Embryonic facial prominence (tissue), 1 donor: Measurements from ENCODE around the gene POLA1.

Experiments
- DNase-seq: peaks from one replicate; pipeline ENCODE4 v3.0.0-alpha.2; 2016; ENCODE audit errors: extremely low spot score

The POLA1 gene

DNA sequence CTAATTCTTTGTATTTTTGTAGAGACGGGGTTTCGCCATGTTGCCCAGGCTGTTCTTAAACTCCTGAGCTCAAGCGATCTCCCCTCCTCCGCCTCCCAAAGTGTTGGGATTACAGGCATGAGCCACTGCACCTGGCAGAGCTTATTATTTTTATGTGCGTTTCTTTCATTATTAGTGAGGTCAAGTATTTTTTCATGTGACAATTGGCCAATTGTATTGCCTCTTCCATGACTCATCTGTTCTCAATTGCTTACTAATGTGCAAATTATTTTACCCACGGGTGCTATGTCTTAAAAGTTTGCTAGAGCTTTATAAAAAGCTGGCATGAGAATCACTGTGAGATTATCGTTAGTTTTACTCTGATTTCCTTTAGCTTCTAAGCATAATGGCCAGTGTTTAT, 335.0 kb downstream of the POLA1 start:
- no peak for DNase-seq

DNA sequence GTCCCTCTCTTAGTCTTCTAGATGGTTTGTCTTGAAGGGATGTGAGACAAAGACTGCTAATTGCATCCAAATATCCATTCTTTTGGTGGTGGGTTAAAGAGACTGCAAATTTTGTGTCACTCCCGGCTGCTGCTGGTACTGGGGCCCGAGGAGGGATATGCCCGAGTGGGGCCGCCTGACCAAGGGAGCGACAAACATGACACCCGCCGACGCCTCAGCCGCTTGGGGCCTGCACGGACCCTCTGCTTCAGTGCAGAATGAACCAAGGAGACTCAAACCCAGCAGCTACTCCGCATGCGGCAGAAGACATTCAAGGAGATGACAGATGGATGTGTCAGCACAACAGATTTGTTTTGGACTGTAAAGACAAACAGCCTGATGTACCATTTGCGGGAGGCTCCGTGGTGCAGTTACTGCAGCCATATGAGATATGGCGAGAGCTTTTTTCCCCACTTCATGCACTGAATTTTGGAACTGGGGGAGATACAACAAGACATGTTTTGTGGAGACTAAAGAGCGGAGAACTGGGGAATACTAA, 335.6 kb downstream of the POLA1 start:
- DNase-seq = no peak

DNA sequence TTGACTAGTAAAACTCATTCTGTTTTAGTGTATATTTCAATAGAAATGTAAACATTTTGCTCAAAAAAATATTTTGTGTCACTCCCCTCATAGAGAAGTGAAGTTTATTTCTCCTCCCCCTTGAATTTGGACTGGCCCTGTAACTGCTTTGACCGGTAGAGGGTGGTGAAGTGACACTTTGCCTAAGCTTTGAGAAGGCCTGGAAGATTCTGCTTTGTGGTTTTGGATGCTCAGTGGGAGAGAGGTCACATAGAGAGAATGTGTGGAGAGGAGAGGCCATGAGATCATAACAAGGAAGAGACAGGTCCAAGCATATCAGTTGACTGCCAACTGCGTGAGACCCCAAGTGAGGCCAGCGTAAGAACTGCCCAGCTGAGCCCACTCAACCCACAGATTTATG, 341.2 kb downstream of the POLA1 start:
- no peak for DNase-seq

- DNase-seq = no peak
These were observed 345.3 kb downstream of the POLA1 start for GRCh38 chrX:25039036-25039435.

GRCh38 chrX:25043192-25043591, 349.5 kb downstream of the POLA1 start:
- no peak for DNase-seq
